ENCODE measurements around the gene KCNK7.

The KCNK7 gene

DNA sequence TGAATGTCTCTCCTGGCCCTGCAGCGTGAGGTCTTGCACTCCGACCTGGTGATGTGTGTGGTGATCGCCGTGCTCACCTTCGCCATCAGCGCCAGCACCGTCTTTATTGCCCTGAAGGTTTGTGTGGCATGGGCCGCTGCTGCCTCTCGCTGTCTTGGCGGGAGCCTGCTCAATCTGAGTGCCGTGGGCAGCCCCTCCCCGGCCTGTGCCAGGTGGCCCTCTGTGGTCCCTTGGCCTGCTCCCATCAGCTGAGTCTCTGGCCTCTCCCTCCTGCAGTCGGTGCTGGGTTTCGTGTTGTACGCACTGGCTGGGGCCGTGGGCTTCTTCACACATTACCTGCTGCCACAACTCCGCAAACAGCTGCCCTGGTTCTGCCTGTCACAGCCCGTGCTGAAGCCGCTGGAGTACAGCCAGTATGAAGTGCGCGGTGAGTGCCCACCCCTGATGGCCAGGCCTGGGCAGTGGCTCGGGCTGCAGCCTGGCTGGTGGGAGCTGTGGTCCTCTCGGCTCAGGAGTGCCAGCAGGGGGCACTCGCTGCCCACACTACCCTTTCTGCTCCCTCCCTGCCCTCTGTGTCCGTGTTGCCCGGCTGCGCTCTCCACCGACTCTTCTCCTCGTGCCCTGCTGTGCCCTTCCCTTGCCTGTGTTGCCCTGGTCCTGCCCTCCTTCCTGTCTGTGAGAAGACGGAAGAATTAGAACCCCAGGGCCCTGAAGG lies 30.2 kb upstream of the KCNK7 start:
- no peak for DNase-seq

- DNase-seq: no peak
Measured at GRCh38 chr11:65624931-65625627, 29.5 kb upstream of the KCNK7 start.

DNA sequence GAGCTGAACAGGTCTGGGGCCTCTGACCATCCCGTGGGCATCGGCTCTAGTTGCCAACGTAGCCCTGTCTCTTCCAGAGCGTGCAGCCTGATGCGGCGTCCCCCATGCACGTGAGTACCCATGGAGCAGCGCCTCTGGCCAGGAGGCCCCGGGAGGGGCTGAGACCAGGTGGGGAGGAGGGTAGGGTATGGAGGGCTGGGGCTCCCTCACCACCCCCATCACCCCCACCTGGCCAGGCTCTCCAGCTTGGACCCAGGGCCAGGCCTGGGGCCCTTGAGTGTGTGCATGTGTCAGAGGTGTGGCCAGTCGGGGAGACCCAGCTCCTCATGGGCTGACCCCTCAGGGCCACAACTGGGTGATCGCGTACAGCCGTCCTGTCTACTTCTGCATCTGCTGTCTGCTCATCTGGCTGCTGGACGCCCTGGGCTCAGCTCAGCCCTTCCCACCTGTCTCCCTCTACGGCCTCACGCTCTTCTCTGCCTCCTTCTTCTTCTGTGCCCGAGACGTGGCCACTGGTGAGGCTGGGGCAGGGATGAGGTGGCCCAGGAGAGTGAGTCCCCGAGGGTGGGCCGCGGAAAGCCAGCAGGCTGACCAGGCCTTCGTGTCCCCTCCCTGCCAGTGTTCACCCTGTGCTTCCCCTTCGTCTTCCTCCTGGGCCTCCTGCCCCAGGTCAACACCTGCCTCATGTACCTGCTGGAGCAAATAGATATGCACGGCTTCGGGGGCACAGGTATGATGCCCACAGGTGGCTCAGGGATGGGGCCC lies 28.4 kb upstream of the KCNK7 start:
- DNase-seq: no peak

DNA sequence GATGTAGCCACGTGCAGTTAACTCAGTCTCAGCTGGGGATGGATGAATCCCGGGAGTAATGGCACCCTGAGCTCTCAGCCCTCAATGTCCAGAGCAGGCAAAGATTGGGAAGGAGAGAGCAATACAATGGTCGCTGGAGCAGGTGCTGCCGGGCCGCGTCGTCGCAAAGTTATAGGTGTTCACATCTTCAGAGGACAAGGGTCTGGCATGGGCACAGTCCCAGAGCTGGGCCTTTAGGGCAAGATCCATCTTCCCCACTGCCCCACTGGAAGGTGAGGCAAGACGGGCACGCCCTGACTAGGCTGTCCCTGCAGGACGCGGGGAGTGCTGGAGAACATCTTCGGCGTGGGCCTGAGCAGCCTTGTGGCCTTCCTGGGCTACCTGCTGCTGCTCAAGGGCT lies 27.6 kb upstream of the KCNK7 start:
- no peak for DNase-seq

DNA sequence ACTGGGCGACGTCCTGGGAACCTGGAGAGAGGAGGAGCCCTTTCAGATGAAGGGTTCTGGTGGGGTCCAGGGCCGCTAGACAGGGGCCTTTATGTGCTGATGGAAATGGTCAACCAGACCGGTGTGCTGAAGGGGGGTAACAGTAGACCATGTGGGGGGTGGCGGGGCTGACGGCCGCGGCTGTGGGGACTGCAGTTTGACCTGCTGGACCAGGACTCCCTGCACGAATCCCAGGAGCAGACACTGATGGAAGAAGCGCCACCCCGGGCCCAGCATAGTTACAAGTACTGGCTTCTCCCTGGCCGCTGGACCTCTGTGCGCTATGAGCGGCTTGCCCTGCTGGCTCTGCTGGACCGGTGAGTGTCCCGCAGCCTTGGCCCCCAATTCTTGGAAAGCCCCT lies 26.4 kb upstream of the KCNK7 start:
- no peak for DNase-seq

- no peak for DNase-seq
Measured at GRCh38 chr11:65621460-65621859, 25.9 kb upstream of the KCNK7 start.

GRCh38 chr11:65620666-65621065 lies 25.1 kb upstream of the KCNK7 start:
- DNase-seq: no peak

DNA sequence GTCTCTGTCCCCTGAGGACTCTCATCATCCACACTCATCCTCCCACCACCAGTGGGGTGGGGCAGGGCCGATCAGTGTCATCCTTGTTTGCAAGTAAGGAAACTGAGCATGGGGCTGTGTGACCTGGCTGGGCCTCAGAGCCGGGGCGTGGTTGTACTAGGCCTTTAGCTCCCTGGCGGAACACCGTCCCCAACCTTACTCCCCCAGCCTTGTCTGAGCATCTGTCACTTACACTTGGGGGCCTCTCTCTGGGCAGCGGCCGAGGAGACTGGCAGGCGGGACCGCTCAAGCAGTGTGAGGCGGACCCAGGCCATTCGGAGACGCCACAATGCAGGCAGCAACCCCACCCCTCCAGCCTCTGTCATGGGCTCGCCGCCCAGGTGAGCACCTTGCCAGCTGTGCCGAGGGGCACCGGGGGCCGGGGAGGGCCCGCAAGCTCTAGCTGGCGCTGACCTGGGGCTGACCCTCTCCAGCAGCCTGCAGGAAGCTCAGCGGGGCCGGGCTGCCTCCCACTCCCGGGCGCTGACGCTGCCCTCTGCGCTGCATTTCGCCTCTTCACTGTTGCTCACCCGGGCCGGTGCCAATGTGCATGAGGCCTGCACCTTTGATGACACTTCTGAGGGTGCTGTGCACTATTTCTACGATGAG lies 23.8 kb upstream of the KCNK7 start:
- DNase-seq: no peak

GRCh38 chr11:65618763-65619162 lies 23.2 kb upstream of the KCNK7 start:
- DNase-seq: no peak

- no peak for DNase-seq
Measured at GRCh38 chr11:65617990-65618751, 22.6 kb upstream of the KCNK7 start.

DNA sequence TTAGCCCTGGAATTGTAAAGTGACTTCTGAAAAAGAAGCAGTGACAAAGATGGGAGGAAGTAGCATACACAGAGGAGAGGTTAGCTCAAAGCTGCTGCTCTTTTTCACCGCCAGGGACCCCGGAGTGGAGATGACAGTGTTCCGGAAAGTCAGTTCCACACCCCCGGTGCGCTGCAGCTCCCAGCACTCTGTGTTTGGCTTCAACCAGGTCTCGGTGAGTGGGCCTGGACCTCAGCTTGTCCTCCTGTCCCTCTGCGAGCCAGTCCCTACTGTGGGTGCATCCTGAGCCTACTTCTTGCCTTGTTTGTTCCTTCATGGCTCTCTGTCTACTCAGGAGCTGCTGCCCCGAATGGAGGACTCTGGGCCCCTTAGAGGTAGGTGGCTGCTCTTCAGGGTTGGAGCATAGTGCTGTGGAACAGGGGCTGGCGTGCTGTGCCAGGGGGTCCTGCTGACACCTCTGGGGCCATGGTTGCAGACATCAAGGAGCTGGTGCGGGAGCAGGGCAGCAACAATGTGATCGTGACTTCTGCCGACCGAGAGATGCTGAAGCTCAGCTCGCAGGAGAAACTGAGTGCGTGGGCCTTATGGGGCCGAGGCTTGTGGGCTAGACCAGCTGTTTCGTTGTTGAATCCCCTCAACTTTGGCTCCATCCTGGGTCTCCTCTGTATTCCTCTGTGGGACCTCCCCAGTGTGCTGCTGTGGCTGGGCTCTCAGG lies 21.7 kb upstream of the KCNK7 start:
- DNase-seq: no peak

- no peak for DNase-seq
Measured at GRCh38 chr11:65616575-65617001, 21.0 kb upstream of the KCNK7 start.

- DNase-seq: peak; percentile 34
Measured at GRCh38 chr11:65615950-65616574, 20.5 kb upstream of the KCNK7 start.

- peak; percentile 100 for DNase-seq
Measured at GRCh38 chr11:65615229-65615949, 19.8 kb upstream of the KCNK7 start, which contains the start of gene PCNX3. Gene PCNX3, plus strand, starts transcription at chr11:65615776. Its CDS starts 536 bp downstream, at chr11:65616312.

DNA sequence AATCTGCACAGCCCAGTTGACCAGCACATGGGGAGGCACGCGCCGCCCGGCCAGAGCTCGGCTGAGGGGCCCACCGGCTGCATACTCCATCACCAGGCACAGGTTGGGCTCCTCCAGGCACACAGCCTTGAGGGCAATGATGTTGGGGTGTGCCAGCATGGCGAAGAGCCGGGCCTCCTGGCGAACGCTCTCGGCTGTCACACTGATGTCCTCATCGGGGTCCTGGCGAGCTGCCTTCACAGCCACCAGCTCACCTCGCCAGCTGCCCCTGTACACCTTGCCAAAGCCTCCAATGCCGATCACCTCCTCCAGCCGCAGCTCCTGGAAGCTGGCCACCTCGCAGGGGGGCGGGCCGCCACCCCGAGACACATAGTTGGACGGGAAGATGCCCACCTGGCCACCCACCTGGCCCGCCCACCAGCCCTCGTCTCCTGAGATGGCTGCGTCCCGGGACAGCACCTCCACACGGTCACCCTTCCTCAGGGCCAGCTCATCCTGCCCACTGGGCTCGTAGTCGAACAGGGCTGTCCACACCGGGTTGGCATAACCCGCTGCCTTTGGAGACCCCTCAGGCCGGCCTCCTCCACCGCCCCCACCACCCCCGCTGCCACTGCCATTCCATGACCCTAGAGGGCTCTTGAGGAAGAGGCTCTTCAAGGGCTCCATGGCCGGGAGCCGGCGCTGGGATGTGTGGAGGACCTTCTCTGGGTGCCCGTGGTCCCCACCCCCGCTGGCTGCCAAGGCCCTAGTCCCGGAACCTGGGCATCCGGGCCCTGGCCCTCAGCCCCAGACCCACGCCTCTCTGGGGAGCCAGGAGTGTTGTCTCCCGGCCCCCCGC lies 17.7 kb upstream of the KCNK7 start:
- DNase-seq: no peak

GRCh38 chr11:65612691-65613090 lies 17.1 kb upstream of the KCNK7 start:
- DNase-seq: no peak

DNA sequence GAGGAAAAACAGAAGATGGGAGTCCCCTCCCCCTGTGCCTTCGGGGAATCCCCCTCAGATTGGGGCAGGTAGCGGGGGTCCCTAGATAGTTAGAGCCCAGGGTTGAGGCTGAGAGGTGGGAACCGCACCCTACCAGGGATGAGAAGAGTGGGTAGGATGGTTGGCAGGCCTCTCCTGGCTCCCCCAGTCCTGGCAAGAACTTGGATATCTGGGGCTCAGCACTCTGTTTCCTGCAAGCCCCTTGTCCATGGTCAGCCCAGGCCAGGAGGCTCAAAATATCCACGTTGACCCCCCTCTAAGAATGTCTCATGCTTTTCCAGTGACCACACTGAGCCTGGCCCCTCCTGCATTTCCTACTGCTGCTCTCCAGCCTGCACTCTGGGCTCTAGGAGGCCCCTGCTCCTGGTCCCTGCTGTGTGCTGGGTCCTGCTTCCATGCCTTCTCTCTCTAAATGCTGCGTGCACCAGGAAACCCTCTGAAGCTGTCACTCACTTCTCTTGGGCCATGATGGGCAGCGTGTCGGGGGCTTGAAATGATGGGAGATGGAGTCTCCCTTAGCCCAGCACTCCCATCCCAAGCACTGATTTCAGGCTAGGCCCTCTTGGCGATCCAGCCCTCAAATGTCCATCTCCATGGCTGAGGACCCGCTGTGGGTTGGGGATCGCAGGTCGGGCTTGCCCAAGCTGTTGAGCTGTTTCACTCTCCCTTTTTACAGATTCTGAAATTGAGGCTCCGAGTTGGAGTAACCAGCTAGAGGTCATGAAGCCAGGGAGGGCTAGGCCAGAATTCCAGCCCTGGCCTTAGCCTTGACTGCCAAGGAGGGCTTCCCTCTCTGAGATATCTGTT lies 16.4 kb upstream of the KCNK7 start:
- no peak for DNase-seq

- no peak for DNase-seq
Measured at GRCh38 chr11:65611028-65611757, 15.6 kb upstream of the KCNK7 start.
